Measurements from ENCODE around the gene ATP2B2.

Gene ATP2B2

GRCh38 chr3:10529809-10530208 is 24.4 kb upstream of the ATP2B2 start:
- TF ChIP-seq MYC (IDR thresholded peaks at IDR 0.05; ENCODE audit: low read depth, low read length) = no peak
- no peak for TF ChIP-seq MAX (IDR thresholded peaks at IDR 0.05; ENCODE audit: low read depth, low read length)
- TF ChIP-seq POLR2A (IDR thresholded peaks at IDR 0.05; ENCODE audit: extremely low read depth, insufficient read length) = no peak
- no peak for TF ChIP-seq CTCF (IDR thresholded peaks at IDR 0.05; ENCODE audit: low read depth, low read length)
- H3K4me3 ChIP-seq (ENCODE audit: low read depth, low read length) = no peak overlapping the region
- DNase-seq (ENCODE audit: low read depth) = no peak

GRCh38 chr3:10528046-10528445 is 22.7 kb upstream of the ATP2B2 start:
- TF ChIP-seq MAX (IDR thresholded peaks at IDR 0.05; ENCODE audit: low read depth, low read length) (no peak), MYC (IDR thresholded peaks at IDR 0.05; ENCODE audit: low read depth, low read length) (no peak), CTCF (IDR thresholded peaks at IDR 0.05; ENCODE audit: low read depth, low read length) (no peak), POLR2A (IDR thresholded peaks at IDR 0.05; ENCODE audit: extremely low read depth, insufficient read length) (no peak)
- no peak for DNase-seq (ENCODE audit: low read depth)
- H3K4me3 ChIP-seq (ENCODE audit: low read depth, low read length) = no peak overlapping the region

GRCh38 chr3:10527295-10528001 is 22.1 kb upstream of the ATP2B2 start:
- TF ChIP-seq POLR2A (IDR thresholded peaks at IDR 0.05; ENCODE audit: extremely low read depth, insufficient read length) (no peak), MAX (IDR thresholded peaks at IDR 0.05; ENCODE audit: low read depth, low read length) (no peak), MYC (IDR thresholded peaks at IDR 0.05; ENCODE audit: low read depth, low read length) (no peak), CTCF (IDR thresholded peaks at IDR 0.05; ENCODE audit: low read depth, low read length) (no peak)
- H3K4me3 ChIP-seq (ENCODE audit: low read depth, low read length) = no peak overlapping the region
- DNase-seq (ENCODE audit: low read depth) = no peak

GRCh38 chr3:10526366-10526765 is 21.0 kb upstream of the ATP2B2 start:
- H3K4me3 ChIP-seq (ENCODE audit: low read depth, low read length) = no peak overlapping the region
- TF ChIP-seq CTCF (IDR thresholded peaks at IDR 0.05; ENCODE audit: low read depth, low read length) = no peak
- no peak for TF ChIP-seq MYC (IDR thresholded peaks at IDR 0.05; ENCODE audit: low read depth, low read length)
- no peak for TF ChIP-seq MAX (IDR thresholded peaks at IDR 0.05; ENCODE audit: low read depth, low read length)
- no peak for TF ChIP-seq POLR2A (IDR thresholded peaks at IDR 0.05; ENCODE audit: extremely low read depth, insufficient read length)
- no peak for DNase-seq (ENCODE audit: low read depth)

- no peak overlapping the region for H3K4me3 ChIP-seq (ENCODE audit: low read depth, low read length)
- DNase-seq (ENCODE audit: low read depth) = no peak
- TF ChIP-seq CTCF (IDR thresholded peaks at IDR 0.05; ENCODE audit: low read depth, low read length) (no peak), MYC (IDR thresholded peaks at IDR 0.05; ENCODE audit: low read depth, low read length) (no peak), MAX (IDR thresholded peaks at IDR 0.05; ENCODE audit: low read depth, low read length) (no peak), POLR2A (IDR thresholded peaks at IDR 0.05; ENCODE audit: extremely low read depth, insufficient read length) (no peak)
Measured at GRCh38 chr3:10524799-10525301, 19.5 kb upstream of the ATP2B2 start.
